HepG2 (cell line): ENCODE measurements around the gene TSSK6. TPM values are rescaled to one million over a fixed set of nuclear protein-coding genes. Genes with fewer than 3 reads are reported as not detected.

Experiments
- ATAC-seq: fragments of 200-7000 bp; cut with Tn5 transposase; 3 replicates; pipeline ENCODE4 v1.9.1; 2020; ENCODE audit warnings: mild to moderate bottlenecking, moderate library complexity
- BruUV-seq: library from RNA; stranded (reverse); fragments of 400-500 nt; replicated peaks from 2 replicates; lab custom pipeline; 2021; lab: Mats Ljungman, UMichigan
- CTCF ChIA-PET: fragments of 300-600 bp; formaldehyde crosslinking; extraction: SDS; loops from one replicate; lab custom pipeline; 2021; ENCODE audit warnings: low total read pairs, inconsistent platforms, low intra/inter-chr PET ratio; lab: Yijun Ruan, JAX
- POLR2A ChIA-PET: fragments of 350-600 bp; sonication (Branson Sonifier 250); formaldehyde crosslinking; loops from one replicate; lab custom pipeline; 2020; ENCODE audit warnings: antibody characterized with exemption, inconsistent platforms; lab: Yijun Ruan, JAX
- DNase-seq: peaks from one replicate; pipeline ENCODE4 v3.0.0-alpha.2; 2015; ENCODE audit warnings: low spot score
- FAIRE-seq: peaks from 3 replicates; lab custom pipeline; 2011; peaks lifted over from hg19 to GRCh38; lab: Jason Lieb, UNC
- H2AFZ ChIP-seq: one replicate; pipeline ENCODE4 v1.6.1; 2011; ENCODE audit warnings: low read length, inconsistent platforms
- H3K27ac ChIP-seq: fragments of 300-600 bp; 3 replicates; pipeline ENCODE4 v1.8.0; 2011; ENCODE audit warnings: mixed run types, mild to moderate bottlenecking, mixed read lengths, low read length, inconsistent platforms; ENCODE audit not compliant: insufficient read depth; ENCODE audit errors: extremely low read length
- H3K27me3 ChIP-seq, 2 experiments: fragments of 200-600 bp in 1 of 2; 2 replicates in 1 of 2; 3 replicates in 1 of 2; pipeline versions ENCODE4 v1.6.0 to v1.8.0; 2011; ENCODE audit warnings: low read length in 2 of 2, mild to moderate bottlenecking in 2 of 2, moderate library complexity in 2 of 2, inconsistent platforms in 1 of 2; ENCODE audit not compliant: insufficient read depth in 2 of 2, control insufficient read depth in 1 of 2
- H3K36me3 ChIP-seq, 2 experiments: fragments of 200-600 bp in 1 of 2; replicated peaks in 1 of 2; 2 replicates in 1 of 2; 3 replicates in 1 of 2; pipeline versions ENCODE4 v1.5.1 to v1.8.0; 2011; ENCODE audit warnings: low read length in 2 of 2, inconsistent platforms in 1 of 2; ENCODE audit not compliant: insufficient read depth in 2 of 2, control insufficient read depth in 1 of 2
- H3K4me1 ChIP-seq: 2 replicates; pipeline ENCODE4 v1.5.1; 2012; ENCODE audit warnings: low read length, inconsistent platforms; ENCODE audit not compliant: insufficient read depth
- H3K4me2 ChIP-seq: 2 replicates; pipeline ENCODE4 v1.6.0; 2011; ENCODE audit warnings: low read depth, low read length, inconsistent platforms
- H3K4me3 ChIP-seq, 3 experiments: fragments of 200-600 bp in 1 of 3; sonication (generic), shearing (Covaris generic) in 1 of 3; replicated peaks in 1 of 3; 2 replicates each; pipeline ENCODE4 v1.5.1; 2011 to 2016; ENCODE audit warnings: low read length in 3 of 3, inconsistent platforms in 2 of 3, low read depth in 2 of 3, mild to moderate bottlenecking in 2 of 3, control low read depth in 1 of 3, mixed read lengths in 1 of 3; ENCODE audit not compliant: insufficient read depth in 1 of 3
- H3K79me2 ChIP-seq: one replicate; pipeline ENCODE4 v1.6.1; 2011; ENCODE audit warnings: low read length, inconsistent platforms; ENCODE audit not compliant: insufficient read depth
- H3K9ac ChIP-seq: 2 replicates; pipeline ENCODE4 v1.6.0; 2011; ENCODE audit warnings: mild to moderate bottlenecking, low read depth, low read length, inconsistent platforms; ENCODE audit not compliant: insufficient read depth
- H3K9me3 ChIP-seq: 2 replicates; pipeline ENCODE4 v1.5.1; 2012; ENCODE audit warnings: mild to moderate bottlenecking, low read length
- H4K20me1 ChIP-seq: 2 replicates; pipeline ENCODE4 v1.6.0; 2011; ENCODE audit warnings: inconsistent platforms, mild to moderate bottlenecking, low read length, moderate library complexity; ENCODE audit not compliant: insufficient read depth
- CREB3 ChIP-seq: sonication (generic); formaldehyde crosslinking; IDR thresholded peaks from 2 replicates; pipeline ENCODE4 v1.5.0; 2020; ENCODE audit warnings: missing genetic modification reagents
- ETS1 ChIP-seq: sonication (generic); formaldehyde crosslinking; IDR thresholded peaks from 2 replicates; pipeline ENCODE4 v1.4.0; 2020; ENCODE audit warnings: missing genetic modification reagents
- FOSL1 ChIP-seq: sonication (generic); formaldehyde crosslinking; IDR thresholded peaks from 2 replicates; pipeline ENCODE4 v1.9.0; 2021; ENCODE audit warnings: missing genetic modification reagents, borderline replicate concordance
- KLF6 ChIP-seq: IDR thresholded peaks from 2 replicates; pipeline ENCODE4 v1.8.0; 2016; ENCODE audit warnings: missing biosample characterization, missing genetic modification reagents
- MLX ChIP-seq: IDR thresholded peaks from 2 replicates; pipeline ENCODE4 v1.6.1; 2016
- ONECUT2 ChIP-seq: sonication (generic); formaldehyde crosslinking; IDR thresholded peaks from 2 replicates; pipeline ENCODE4 v1.4.0; 2020; ENCODE audit warnings: missing genetic modification reagents
- SP5 ChIP-seq: IDR thresholded peaks from 2 replicates; pipeline ENCODE4 v1.6.1; 2016; ENCODE audit warnings: low read depth, borderline replicate concordance
- ZNF503 ChIP-seq: sonication (generic); formaldehyde crosslinking; IDR thresholded peaks from 2 replicates; pipeline ENCODE4 v1.4.0; 2020; ENCODE audit warnings: missing genetic modification reagents
- ZNF629 ChIP-seq: sonication (generic); formaldehyde crosslinking; conservative IDR thresholded peaks from 2 replicates; pipeline ENCODE4 v1.5.0; 2020; ENCODE audit warnings: missing genetic modification reagents
- ZSCAN22 ChIP-seq: sonication (generic); formaldehyde crosslinking; IDR thresholded peaks from 2 replicates; pipeline ENCODE4 v1.4.0; 2020; ENCODE audit warnings: mild to moderate bottlenecking, missing genetic modification reagents
- WGBS: methylation state at CpG from one replicate; pipeline ENCODE4 v1.1.6; 2017; ENCODE audit warnings: low lambda C conversion rate; 5-methylcytosine and 5-hydroxymethylcytosine counted together
- in situ Hi-C: cut with HindIII; loops from 2 replicates; pipeline ENCODE4 v1.10.0; 2017; ENCODE audit warnings: low pct_unique_long_range_greater_than_20kb; ENCODE audit not compliant: extremely low pct_ligation_motif_present
- intact Hi-C: fragments of 100-400 bp; cut with micrococcal nuclease; formaldehyde crosslinking; loops from one replicate; pipeline ENCODE4 v1.10.0; 2022; ENCODE audit not compliant: unreplicated experiment
- polyA plus RNA-seq, 8 experiments: library from polyadenylated mRNA; depleted of rRNA in 3 of 8; stranded (reverse) in 7 of 8; unstranded in 1 of 8; fragments of >200 nt; fragmentation: Illumina TruSeq in 4 of 8; extraction: Trizol in 4 of 8; gene quantifications; 2 replicates each; pipeline versions ENCODE4 v1.2.1 to v1.2.3, GENCODE V29; 2011 to 2016; ENCODE audit warnings: low read depth in 4 of 8, missing spikeins in 1 of 8, mixed read lengths in 1 of 8; ENCODE audit not compliant: insufficient read depth in 1 of 8
- total RNA-seq, 5 experiments: library from RNA; depleted of rRNA; stranded (reverse); fragments of >200 nt; fragmentation: Illumina TruSeq; extraction: Trizol; gene quantifications; 2 replicates each; pipeline ENCODE4 v1.2.3, GENCODE V29; 2016; ENCODE audit warnings: low read depth in 1 of 5

Gene TSSK6
- total and polyA plus RNA-seq, 2 of the 13 experiments (the other 11 are each of a cell fraction or from before 2014, with no cell fraction given): 0.71 to 1.2 TPM

- TF ChIP-seq ETS1 (CRISPR knock-in tag) (no peak), SP5 (CRISPR knock-in tag) (no peak), MLX (CRISPR knock-in tag) (no peak), ZNF503 (CRISPR knock-in tag) (no peak)
These were observed 24.3 kb upstream of the TSSK6 start (continued) for GRCh38 chr19:19539698-19540063.

- no peak for FAIRE-seq
- no peaks in the 10 kb centered on the region for H4K20me1 ChIP-seq
- H2AFZ ChIP-seq: no peak overlapping the region
- TF ChIP-seq CREB3 (CRISPR knock-in tag) (no peak), ONECUT2 (CRISPR knock-in tag) (no peak), ZSCAN22 (CRISPR knock-in tag) (0 out of 2 replicates have a peak, but pooled peaks have one; percentile 48), ZNF629 (CRISPR knock-in tag) (0 out of 2 replicates have a peak, but pooled peaks have one; percentile 39), FOSL1 (CRISPR knock-in tag) (no peak), KLF6 (CRISPR knock-in tag) (no peak)
- H3K9ac ChIP-seq: no peak overlapping the region
- DNase-seq: no peak
- in situ Hi-C loops (loop anchor here (5.0 to 25.0 kb wide), 2 partner anchors 104 to 424 kb away; partner anchors contain the start of gene GMIP), intact Hi-C loops (no loop called here)
- ATAC-seq: peak; percentile 5; the same call in 2 of the 3 replicates
- peak overlapping the region in 2 of 3 experiments; percentile 6 to 61; a peak in 1 of 6 replicates for H3K4me3 ChIP-seq
- no peaks in the 10 kb centered on the region for H3K79me2 ChIP-seq
- 0 out of 2 replicates have a peak, but pooled peaks cover 5% of the 10 kb centered on the region for H3K4me1 ChIP-seq
- no peaks in the 10 kb centered on the region for H3K36me3 ChIP-seq
- no peaks in the 10 kb centered on the region for H3K9me3 ChIP-seq
- no TSS peak for BruUV-seq
- CTCF ChIA-PET: no interaction called here
- POLR2A ChIA-PET: no interaction called here
- whole genome bisulfite sequencing: 77% methylated on average over 5 of the region's 7 CpGs
- H3K4me2 ChIP-seq: peak overlapping the region; percentile 50; the same call in 1 of the 2 replicates
- no peak overlapping the region for H3K27ac ChIP-seq
- peaks cover 0 to 10% of the 10 kb centered on the region in 2 experiments; a peak in 1 of 5 replicates for H3K27me3 ChIP-seq
These were observed 23.4 kb upstream of the TSSK6 start for GRCh38 chr19:19538785-19539166.
